Right lobe of liver (tissue), 4 donors: ENCODE data around the gene DMTF1.

Experiments used
- CTCF ChIP-seq, 4 donors: fragments of 200-600 bp in 3 of 4; fragments of 450-650 bp in 1 of 4; IDR thresholded peaks; one replicate each; pipeline versions ENCODE4 v1.5.1 to v1.8.0; 2016 to 2022; ENCODE audit warnings: antibody characterized with exemption in 4 of 4, mild to moderate bottlenecking in 2 of 4
- POLR2A ChIP-seq: fragments of 450-650 bp; IDR thresholded peaks from one replicate; pipeline ENCODE4 v1.6.1; 2017; ENCODE audit warnings: antibody characterized with exemption, mild to moderate bottlenecking
- donor health status: DM: no; HTN: no; CAD: no.
- donor health status: DM: no; HTN: no; CAD: no.
- donor health status: DM: no; HTN: yes; CAD: no.

GRCh38 chr7:87171282-87171934 lies 19.2 kb downstream of the DMTF1 start:
- TF ChIP-seq CTCF (IDR thresholded peaks at IDR 0.05): no peak
- TF ChIP-seq POLR2A: no peak
